Immature natural killer cell (primary cell): ENCODE measurements around the gene SLC30A1. TPM values are rescaled to one million over a fixed set of nuclear protein-coding genes. Genes with fewer than 3 reads are reported as not detected.

Source experiments
- DNase-seq, 3 donors: peaks; one replicate each; pipeline ENCODE4 v3.0.0; 2022; ENCODE audit warnings: mixed read lengths in 1 of 3
- H3K27ac Mint-ChIP-seq, 6 donors: one replicate each; pipeline ENCODE4 v1.8.0; 2020; ENCODE audit warnings: mixed read lengths in 6 of 6, mild to moderate bottlenecking in 5 of 6, inconsistent platforms in 4 of 6, moderate library complexity in 3 of 6
- H3K27me3 Mint-ChIP-seq, 3 donors: one replicate each; pipeline ENCODE4 v1.8.0; 2020 to 2021; ENCODE audit warnings: low read depth in 3 of 3, mild to moderate bottlenecking in 3 of 3, mixed read lengths in 3 of 3, moderate library complexity in 3 of 3, inconsistent platforms in 1 of 3
- H3K36me3 Mint-ChIP-seq, 3 donors: one replicate each; pipeline ENCODE4 v1.8.0; 2020; ENCODE audit warnings: mixed read lengths in 3 of 3, inconsistent platforms in 2 of 3, mild to moderate bottlenecking in 2 of 3
- H3K4me1 Mint-ChIP-seq, 2 donors: one replicate each; pipeline ENCODE4 v1.8.0; 2020; ENCODE audit warnings: inconsistent platforms in 2 of 2, mild to moderate bottlenecking in 2 of 2, mixed read lengths in 2 of 2, moderate library complexity in 1 of 2
- H3K4me3 Mint-ChIP-seq, 5 donors: one replicate each; pipeline ENCODE4 v1.8.0; 2020; ENCODE audit warnings: mild to moderate bottlenecking in 5 of 5, mixed read lengths in 5 of 5, inconsistent platforms in 3 of 5, moderate library complexity in 3 of 5
- H3K9me3 Mint-ChIP-seq, 6 donors: one replicate each; pipeline ENCODE4 v1.8.0; 2020; ENCODE audit warnings: mild to moderate bottlenecking in 6 of 6, mixed read lengths in 6 of 6, inconsistent platforms in 4 of 6, moderate library complexity in 3 of 6
- polyA plus RNA-seq, 3 donors: library from polyadenylated mRNA; unstranded; fragments of 300-500 nt; fragmentation: Illumina TruSeq; gene quantifications; one replicate each; pipeline ENCODE4 v1.2.3, GENCODE V29; 2021

Gene SLC30A1
- polyA plus RNA-seq, 3 donors from 2014 or later, result 0.67 to 3.6 (median 2.2) TPM

- Mint-ChIP-seq H3K27ac (no peak overlapping the region), H3K9me3 (peaks cover 0 to 2% (median 0%) of the 10 kb centered on the region in 6 donors), H3K4me3 (no peak overlapping the region), H3K27me3 (peaks cover 0 to 1% (median 0%) of the 10 kb centered on the region in 3 donors), H3K36me3 (no peaks in the 10 kb centered on the region), H3K4me1 (no peaks in the 10 kb centered on the region)
- DNase-seq, result no peak
Observed at GRCh38 chr1:211564084-211564483, 14.9 kb downstream of the SLC30A1 start.

- Mint-ChIP-seq H3K27ac (no peak overlapping the region), H3K36me3 (peaks cover 0 to 2% (median 0%) of the 10 kb centered on the region in 3 donors), H3K4me1 (peaks cover 1 to 6% of the 10 kb centered on the region in 2 donors), H3K9me3 (peaks cover 0 to 2% (median 0%) of the 10 kb centered on the region in 6 donors), H3K27me3 (peaks cover 0 to 6% (median 3%) of the 10 kb centered on the region in 3 donors), H3K4me3 (no peak overlapping the region)
- no peak for DNase-seq
Observed at GRCh38 chr1:211559222-211560010, 19.5 kb downstream of the SLC30A1 start.

GRCh38 chr1:211557894-211558625 lies 20.9 kb downstream of the SLC30A1 start:
- peaks cover 0 to 9% (median 2%) of the 10 kb centered on the region in 3 donors for H3K27me3 Mint-ChIP-seq
- H3K36me3 Mint-ChIP-seq, result peaks cover 0 to 5% (median 0%) of the 10 kb centered on the region in 3 donors
- no peak overlapping the region for H3K4me3 Mint-ChIP-seq
- DNase-seq, result no peak
- H3K4me1 Mint-ChIP-seq, result peaks cover 1 to 6% of the 10 kb centered on the region in 2 donors
- H3K27ac Mint-ChIP-seq, result no peak overlapping the region
- H3K9me3 Mint-ChIP-seq, result peaks cover 0 to 2% (median 0%) of the 10 kb centered on the region in 6 donors

GRCh38 chr1:211553549-211553948 lies 25.4 kb downstream of the SLC30A1 start:
- Mint-ChIP-seq H3K9me3 (no peaks in the 10 kb centered on the region), H3K36me3 (peaks cover 0 to 5% (median 0%) of the 10 kb centered on the region in 3 donors), H3K27me3 (peaks cover 1 to 9% (median 2%) of the 10 kb centered on the region in 3 donors), H3K4me1 (peaks cover 1 to 6% of the 10 kb centered on the region in 2 donors), H3K27ac (no peak overlapping the region), H3K4me3 (no peak overlapping the region)
- DNase-seq, result no peak

GRCh38 chr1:211551638-211552460 lies 27.1 kb downstream of the SLC30A1 start:
- no peak overlapping the region for H3K27ac Mint-ChIP-seq

GRCh38 chr1:211549092-211549711 lies 29.8 kb downstream of the SLC30A1 start:
- Mint-ChIP-seq H3K36me3 (peaks cover 0 to under 1% (median 0%) of the 10 kb centered on the region in 3 donors), H3K9me3 (no peaks in the 10 kb centered on the region), H3K4me1 (no peaks in the 10 kb centered on the region), H3K4me3 (no peak overlapping the region), H3K27me3 (peaks cover 1 to 3% (median 1%) of the 10 kb centered on the region in 3 donors), H3K27ac (no peak overlapping the region)
- no peak for DNase-seq

More at GRCh38 chr1:211551638-211552460, 27.1 kb downstream of the SLC30A1 start:
- Mint-ChIP-seq H3K4me3 (no peak overlapping the region), H3K4me1 (no peaks in the 10 kb centered on the region), H3K36me3 (peaks cover 0 to 5% (median 0%) of the 10 kb centered on the region in 3 donors), H3K9me3 (no peaks in the 10 kb centered on the region), H3K27me3 (peaks cover 0 to 9% (median 1%) of the 10 kb centered on the region in 3 donors)
- DNase-seq, result no peak

- Mint-ChIP-seq H3K4me1 (no peaks in the 10 kb centered on the region), H3K4me3 (no peak overlapping the region), H3K27ac (no peak overlapping the region), H3K27me3 (peaks cover 1 to 3% (median 1%) of the 10 kb centered on the region in 3 donors), H3K9me3 (no peaks in the 10 kb centered on the region), H3K36me3 (no peaks in the 10 kb centered on the region)
- DNase-seq, result no peak
Observed at GRCh38 chr1:211548321-211549091, 30.5 kb downstream of the SLC30A1 start.

- Mint-ChIP-seq H3K9me3 (no peaks in the 10 kb centered on the region), H3K4me1 (no peaks in the 10 kb centered on the region), H3K27ac (no peak overlapping the region), H3K36me3 (no peaks in the 10 kb centered on the region), H3K27me3 (peaks cover 1 to 3% (median 1%) of the 10 kb centered on the region in 3 donors), H3K4me3 (no peak overlapping the region)
- no peak for DNase-seq
Observed at GRCh38 chr1:211547710-211548109, 31.3 kb downstream of the SLC30A1 start.

GRCh38 chr1:211546543-211546942 lies 32.4 kb downstream of the SLC30A1 start:
- Mint-ChIP-seq H3K4me3 (no peak overlapping the region), H3K36me3 (no peaks in the 10 kb centered on the region), H3K27me3 (peaks cover 1 to 7% (median 1%) of the 10 kb centered on the region in 3 donors), H3K9me3 (no peaks in the 10 kb centered on the region), H3K27ac (no peak overlapping the region), H3K4me1 (peaks cover 0 to 3% of the 10 kb centered on the region in 2 donors)
- DNase-seq, result no peak

GRCh38 chr1:211543025-211543424 lies 35.9 kb downstream of the SLC30A1 start:
- Mint-ChIP-seq H3K4me1 (peaks cover 0 to 5% of the 10 kb centered on the region in 2 donors), H3K4me3 (no peak overlapping the region), H3K27ac (no peak overlapping the region), H3K27me3 (peaks cover 0 to 12% (median 1%) of the 10 kb centered on the region in 3 donors), H3K36me3 (no peaks in the 10 kb centered on the region), H3K9me3 (no peaks in the 10 kb centered on the region)
- no peak for DNase-seq

- Mint-ChIP-seq H3K36me3 (no peaks in the 10 kb centered on the region), H3K9me3 (no peaks in the 10 kb centered on the region), H3K4me1 (peaks cover 0 to 7% of the 10 kb centered on the region in 2 donors), H3K4me3 (no peak overlapping the region), H3K27ac (peak overlapping the region in 1 of 6 donors; percentile 62), H3K27me3 (peaks cover 0 to 12% (median 1%) of the 10 kb centered on the region in 3 donors)
- DNase-seq, result no peak
Observed at GRCh38 chr1:211541720-211542477, 37.1 kb downstream of the SLC30A1 start.

GRCh38 chr1:211541278-211541677 lies 37.7 kb downstream of the SLC30A1 start:
- Mint-ChIP-seq H3K4me1 (peaks cover 0 to 7% of the 10 kb centered on the region in 2 donors), H3K36me3 (no peaks in the 10 kb centered on the region), H3K4me3 (no peak overlapping the region), H3K27me3 (peaks cover 0 to 12% (median 1%) of the 10 kb centered on the region in 3 donors), H3K9me3 (no peaks in the 10 kb centered on the region), H3K27ac (no peak overlapping the region)
- no peak for DNase-seq
